Mononuclear cell (primary cell): ENCODE results near the gene PEX14. TPM values are rescaled to one million over a fixed set of nuclear protein-coding genes. Genes with fewer than 3 reads are reported as not detected.
"Not testable (repeated sequence)": the region's sequence is repeated elsewhere in the genome, so short reads cannot be mapped to it uniquely, and the experiment has no call there.

Source experiments
- H3K27me3 ChIP-seq: 2 replicates; pipeline ENCODE4 v1.6.0; 2011; ENCODE audit warnings: low read length, control low read depth; ENCODE audit not compliant: insufficient read depth
- H3K4me1 ChIP-seq: 2 replicates; pipeline ENCODE4 v1.5.1; 2011; ENCODE audit warnings: mild to moderate bottlenecking, low read length, control low read depth; ENCODE audit not compliant: insufficient read depth
- H3K4me3 ChIP-seq: 2 replicates; pipeline ENCODE4 v1.5.1; 2011; ENCODE audit warnings: mild to moderate bottlenecking, low read length, moderate library complexity
- H3K9me3 ChIP-seq: 2 replicates; pipeline ENCODE4 v1.5.1; 2011; ENCODE audit warnings: low read depth, mild to moderate bottlenecking, control low read depth, low read length
- total RNA-seq: library from RNA; depleted of rRNA; stranded (reverse); fragments of >200 nt; gene quantifications from one replicate; pipeline ENCODE4 v1.2.3, GENCODE V29; 2012

PEX14 gene
- total RNA-seq, 1 donor, result 7.1 TPM

- Histone ChIP-seq H3K9me3 (no peaks in the 10 kb centered on the region), H3K4me3 (no peak overlapping the region), H3K27me3 (no peaks in the 10 kb centered on the region), H3K4me1 (peaks cover 41% of the 10 kb centered on the region)
Observed at GRCh38 chr1:10498231-10498630, 23.5 kb downstream of the PEX14 start.

DNA sequence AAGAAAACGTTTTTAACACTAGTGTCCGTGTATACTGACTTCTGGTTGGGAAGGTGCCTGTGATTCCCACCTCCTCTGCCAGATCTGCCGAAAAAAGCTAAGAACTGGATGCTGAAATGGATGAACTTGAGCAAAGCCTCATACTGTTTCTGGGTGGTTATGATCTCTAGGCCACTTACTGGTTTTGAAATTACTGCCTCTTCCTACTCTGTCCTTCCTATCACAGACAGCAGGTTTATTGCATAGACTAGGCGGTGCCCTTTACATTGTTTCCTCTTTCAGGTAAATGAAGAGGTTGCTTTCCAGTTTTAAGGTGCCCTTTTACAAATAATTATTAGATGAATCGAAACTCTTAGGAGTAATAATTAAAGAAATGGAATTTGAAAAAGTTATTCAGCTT is 27.5 kb downstream of the PEX14 start:
- H3K27me3 ChIP-seq, result no peaks in the 10 kb centered on the region
- H3K4me1 ChIP-seq, result peaks cover 16% of the 10 kb centered on the region
- H3K4me3 ChIP-seq, result no peak overlapping the region
- H3K9me3 ChIP-seq, result no peaks in the 10 kb centered on the region

GRCh38 chr1:10504249-10504648 is 29.5 kb downstream of the PEX14 start:
- peaks cover 16% of the 10 kb centered on the region for H3K4me1 ChIP-seq
- H3K9me3 ChIP-seq, result no peaks in the 10 kb centered on the region
- no peak overlapping the region for H3K4me3 ChIP-seq
- H3K27me3 ChIP-seq, result no peaks in the 10 kb centered on the region

DNA sequence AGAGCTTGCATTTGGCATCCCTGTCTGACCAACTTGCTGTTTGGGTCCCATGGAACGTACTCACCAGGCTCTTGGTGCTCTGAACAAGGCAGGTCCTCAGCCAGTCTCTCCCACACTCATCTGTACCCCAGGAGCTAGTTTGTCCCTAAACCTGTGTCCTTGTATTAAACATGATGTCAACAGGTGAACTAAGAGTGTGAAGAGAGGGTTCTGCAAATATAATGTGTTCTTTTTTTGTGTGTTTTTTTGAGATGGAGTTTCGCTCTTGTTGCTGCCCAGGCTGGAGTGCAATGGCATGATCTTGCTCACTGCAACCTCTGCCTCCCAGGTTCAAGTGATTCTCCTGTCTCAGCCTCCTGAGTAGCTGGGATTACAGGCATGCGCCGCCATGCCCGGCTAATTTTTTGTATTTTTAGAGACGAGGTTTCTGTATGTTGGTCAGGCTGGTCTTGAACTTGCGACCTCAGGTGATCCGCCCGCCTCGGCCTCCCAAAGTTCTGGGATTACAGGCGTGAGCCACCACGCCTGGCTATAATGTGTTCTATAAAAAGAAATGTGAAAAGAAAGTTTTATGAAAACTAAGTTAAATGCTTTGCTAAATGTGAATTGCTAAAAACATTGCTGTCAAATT is 31.4 kb downstream of the PEX14 start:
- H3K4me1 ChIP-seq, result peaks cover 35% of the 10 kb centered on the region
- H3K27me3 ChIP-seq, H3K9me3 ChIP-seq, H3K4me3 ChIP-seq: not testable (repeated sequence)

GRCh38 chr1:10506677-10507047 is 31.9 kb downstream of the PEX14 start:
- peaks cover 39% of the 10 kb centered on the region for H3K4me1 ChIP-seq
- H3K4me3 ChIP-seq, result no peak overlapping the region
- H3K27me3 ChIP-seq, result no peaks in the 10 kb centered on the region
- no peaks in the 10 kb centered on the region for H3K9me3 ChIP-seq

GRCh38 chr1:10507111-10507879 is 32.5 kb downstream of the PEX14 start:
- peaks cover 39% of the 10 kb centered on the region for H3K4me1 ChIP-seq
- H3K9me3 ChIP-seq, result no peaks in the 10 kb centered on the region
- H3K4me3 ChIP-seq, result no peak overlapping the region
- no peaks in the 10 kb centered on the region for H3K27me3 ChIP-seq

DNA sequence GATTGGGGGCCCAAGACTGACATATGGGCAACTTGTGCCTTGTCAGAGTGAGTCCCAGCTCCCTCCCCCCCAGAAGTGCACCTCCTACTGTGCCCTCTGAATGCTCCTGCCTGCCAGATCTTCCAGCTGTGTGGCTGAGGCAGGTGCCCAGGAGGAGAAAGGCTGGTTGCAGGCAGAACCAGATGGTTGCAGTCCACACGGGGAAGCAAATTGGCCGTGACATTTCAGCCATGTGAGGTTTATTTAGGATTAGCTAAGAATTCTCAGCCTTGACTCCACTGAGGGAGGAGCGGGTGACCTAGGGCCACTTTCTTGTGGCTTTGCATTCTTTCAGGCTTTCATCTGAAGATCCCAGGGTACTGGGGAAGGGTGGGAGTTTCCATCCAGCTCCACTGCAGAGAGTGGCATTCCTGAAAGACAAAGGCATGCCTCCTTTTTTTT is 33.8 kb downstream of the PEX14 start:
- H3K4me3 ChIP-seq, result no peak overlapping the region
- no peaks in the 10 kb centered on the region for H3K27me3 ChIP-seq
- H3K9me3 ChIP-seq, result no peaks in the 10 kb centered on the region
- H3K4me1 ChIP-seq, result peaks cover 51% of the 10 kb centered on the region

GRCh38 chr1:10509809-10510509 is 35.2 kb downstream of the PEX14 start:
- Histone ChIP-seq H3K27me3 (no peaks in the 10 kb centered on the region), H3K4me1 (peaks cover 64% of the 10 kb centered on the region), H3K9me3 (no peaks in the 10 kb centered on the region), H3K4me3 (no peak overlapping the region)

DNA sequence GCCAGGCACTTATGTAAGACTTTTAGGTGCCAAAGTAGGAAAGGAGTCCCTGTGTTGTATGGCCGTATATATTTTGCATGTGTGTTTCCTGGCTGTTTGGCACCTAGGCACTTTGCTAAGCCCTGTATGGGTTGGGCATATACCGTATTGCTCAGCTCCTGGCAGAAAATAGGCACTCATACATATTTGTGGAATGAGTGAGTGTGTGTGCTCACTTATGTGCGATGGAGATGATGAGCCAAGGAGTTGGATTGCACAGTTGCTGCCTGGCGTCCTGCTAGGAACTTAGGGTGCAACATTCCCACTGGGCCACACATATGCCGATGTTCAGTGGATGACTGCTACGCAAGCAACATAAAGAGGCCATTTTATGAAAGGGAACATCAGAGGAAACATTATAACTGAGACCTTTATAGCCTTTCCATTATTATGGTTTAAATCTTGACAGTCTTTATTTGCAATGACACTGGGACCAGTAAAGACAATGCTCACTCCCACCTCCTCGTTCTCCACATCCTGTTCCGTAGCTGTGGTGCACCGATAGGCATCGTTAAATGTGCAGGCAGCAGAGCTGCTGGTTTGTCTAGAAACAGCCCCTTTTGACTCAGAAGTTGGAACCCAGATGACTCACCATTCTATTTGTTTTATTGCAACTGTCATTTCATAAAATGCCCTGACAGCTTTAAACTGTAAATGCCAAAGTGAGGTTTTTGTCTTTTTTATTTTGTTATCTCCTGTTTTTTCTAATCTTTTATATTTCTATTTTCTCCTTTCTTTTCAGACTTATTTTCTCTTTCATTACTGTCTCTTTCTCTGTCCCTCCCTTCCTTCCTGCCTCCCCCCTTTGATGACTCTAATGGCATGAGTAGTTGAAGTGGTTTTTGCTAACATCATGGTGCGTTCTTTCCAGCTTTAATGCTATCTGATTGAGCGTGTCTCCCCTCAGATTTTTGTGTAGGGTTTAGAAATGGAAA is 36.1 kb downstream of the PEX14 start:
- H3K4me1 ChIP-seq, result peaks cover 71% of the 10 kb centered on the region
- H3K27me3 ChIP-seq, result no peaks in the 10 kb centered on the region
- no peak overlapping the region for H3K4me3 ChIP-seq
- no peaks in the 10 kb centered on the region for H3K9me3 ChIP-seq

GRCh38 chr1:10511494-10511885 is 36.7 kb downstream of the PEX14 start:
- Histone ChIP-seq H3K4me1 (peaks cover 77% of the 10 kb centered on the region), H3K27me3 (no peaks in the 10 kb centered on the region), H3K4me3 (no peak overlapping the region), H3K9me3 (no peaks in the 10 kb centered on the region)

DNA sequence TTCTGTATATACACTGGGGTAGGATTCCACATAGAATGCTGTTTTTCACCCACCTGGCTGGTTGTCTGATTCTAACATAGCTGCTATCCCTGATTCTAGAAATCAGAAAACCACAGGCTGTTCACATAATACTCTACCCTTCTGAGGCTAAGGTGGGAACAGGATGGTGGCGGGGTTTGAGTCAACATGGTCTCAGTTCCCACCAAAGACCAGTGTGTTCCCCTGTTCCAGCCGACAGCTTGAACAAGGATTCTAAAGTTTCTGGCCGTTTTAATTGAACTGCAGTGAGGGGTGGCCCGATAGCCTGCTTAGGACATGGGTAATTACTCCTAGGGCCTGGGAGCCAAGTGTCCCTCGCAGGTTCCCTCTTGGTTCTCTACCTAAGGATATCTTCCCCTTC is 38.4 kb downstream of the PEX14 start:
- peaks cover 80% of the 10 kb centered on the region for H3K4me1 ChIP-seq
- no peak overlapping the region for H3K4me3 ChIP-seq
- H3K9me3 ChIP-seq, result no peaks in the 10 kb centered on the region
- H3K27me3 ChIP-seq, result no peaks in the 10 kb centered on the region

GRCh38 chr1:10514490-10515235 is 39.9 kb downstream of the PEX14 start:
- no peak overlapping the region for H3K4me3 ChIP-seq
- H3K27me3 ChIP-seq, result no peaks in the 10 kb centered on the region
- no peaks in the 10 kb centered on the region for H3K9me3 ChIP-seq
- peaks cover 74% of the 10 kb centered on the region for H3K4me1 ChIP-seq

GRCh38 chr1:10515301-10515975 is 40.7 kb downstream of the PEX14 start:
- Histone ChIP-seq H3K9me3 (no peaks in the 10 kb centered on the region), H3K4me3 (no peak overlapping the region), H3K4me1 (peaks cover 66% of the 10 kb centered on the region), H3K27me3 (no peaks in the 10 kb centered on the region)
